Measurements from ENCODE around the gene PANX2.

PANX2 gene

DNA sequence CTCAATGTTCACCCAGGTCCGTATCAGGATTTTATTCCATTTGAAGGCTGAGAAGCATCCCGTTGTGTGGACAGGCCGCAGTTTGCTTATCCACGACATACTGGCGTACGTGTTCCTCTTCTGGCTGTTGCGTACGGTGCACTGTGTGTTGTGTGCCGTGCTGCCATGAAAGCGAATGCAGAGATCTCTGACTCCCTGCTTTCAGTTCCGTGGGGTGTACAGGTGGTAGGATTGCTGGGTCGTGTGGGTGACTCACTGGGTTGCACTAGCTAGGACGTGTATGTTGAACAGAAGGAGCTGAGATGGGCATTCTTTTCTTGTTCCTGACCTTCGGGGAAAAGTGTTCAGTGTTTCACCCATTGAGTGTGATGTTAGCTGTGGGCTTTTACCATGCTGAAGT lies 40.6 kb downstream of the PANX2 start:
- no peaks in the 10 kb centered on the region for H3K9me3 Mint-ChIP-seq

GRCh38 chr22:50213263-50213662 lies 42.7 kb downstream of the PANX2 start:
- Mint-ChIP-seq H3K27ac (peak overlapping the region; percentile 85), H3K4me3 (no peak overlapping the region)

More for the DNA sequence above, 40.6 kb downstream of the PANX2 start:
- Mint-ChIP-seq H3K27ac (peak overlapping the region; percentile 64), H3K4me1 (ENCODE audit: low read depth) (peaks cover 14% of the 10 kb centered on the region), H3K4me3 (no peak overlapping the region), H3K36me3 (ENCODE audit: low read depth) (peaks cover 84% of the 10 kb centered on the region), H3K27me3 (no peaks in the 10 kb centered on the region)
- no peak for DNase-seq

DNA sequence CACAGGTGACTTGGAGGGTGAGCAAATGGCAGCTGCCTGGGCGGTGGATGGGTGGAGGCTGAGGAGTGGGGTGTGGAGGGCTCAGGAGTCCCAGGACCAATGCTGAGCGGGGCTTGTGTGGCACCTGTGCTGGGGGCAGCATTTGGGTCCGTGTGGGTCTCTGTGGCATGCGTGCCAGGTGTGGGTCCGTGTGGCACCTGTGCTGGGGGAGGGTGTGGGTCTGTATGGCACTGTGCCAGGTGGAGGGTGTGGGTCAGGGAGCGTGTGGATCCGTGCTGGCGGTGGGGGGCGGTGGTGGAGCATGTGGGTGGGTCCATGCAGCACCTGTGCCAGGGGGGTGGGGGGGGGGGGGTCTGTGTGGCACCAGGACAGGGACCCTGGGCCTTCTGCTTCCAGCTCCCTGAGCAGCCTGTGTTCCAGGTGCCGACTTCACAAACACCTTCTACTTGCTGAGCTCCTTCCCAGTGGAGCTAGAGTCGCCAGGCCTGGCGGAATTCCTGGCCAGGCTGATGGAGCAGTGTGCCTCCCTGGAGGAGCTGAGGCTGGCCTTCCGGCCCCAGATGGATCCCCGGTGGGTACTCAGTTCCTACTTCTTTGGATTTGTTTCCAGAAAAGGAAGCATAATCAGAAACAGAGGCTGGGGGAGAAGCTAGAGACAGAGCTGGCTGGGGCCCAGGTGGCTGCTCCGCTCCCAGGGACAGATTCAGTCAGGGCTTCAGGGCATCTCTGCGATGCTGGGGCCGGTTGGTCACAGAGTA lies 44.9 kb downstream of the PANX2 start:
- peak overlapping the region; percentile 77 for H3K27ac Mint-ChIP-seq
- H3K4me1 Mint-ChIP-seq (ENCODE audit: low read depth): peaks cover 8% of the 10 kb centered on the region
- peaks cover 91% of the 10 kb centered on the region for H3K36me3 Mint-ChIP-seq (ENCODE audit: low read depth)
- no peak for DNase-seq
- no peaks in the 10 kb centered on the region for H3K27me3 Mint-ChIP-seq
- no peak overlapping the region for H3K4me3 Mint-ChIP-seq
- H3K9me3 Mint-ChIP-seq: no peaks in the 10 kb centered on the region

More at GRCh38 chr22:50213263-50213662, 42.7 kb downstream of the PANX2 start:
- DNase-seq: no peak
- Mint-ChIP-seq H3K36me3 (ENCODE audit: low read depth) (peaks cover 83% of the 10 kb centered on the region), H3K27me3 (no peaks in the 10 kb centered on the region), H3K9me3 (no peaks in the 10 kb centered on the region), H3K4me1 (ENCODE audit: low read depth) (peaks cover 12% of the 10 kb centered on the region)

DNA sequence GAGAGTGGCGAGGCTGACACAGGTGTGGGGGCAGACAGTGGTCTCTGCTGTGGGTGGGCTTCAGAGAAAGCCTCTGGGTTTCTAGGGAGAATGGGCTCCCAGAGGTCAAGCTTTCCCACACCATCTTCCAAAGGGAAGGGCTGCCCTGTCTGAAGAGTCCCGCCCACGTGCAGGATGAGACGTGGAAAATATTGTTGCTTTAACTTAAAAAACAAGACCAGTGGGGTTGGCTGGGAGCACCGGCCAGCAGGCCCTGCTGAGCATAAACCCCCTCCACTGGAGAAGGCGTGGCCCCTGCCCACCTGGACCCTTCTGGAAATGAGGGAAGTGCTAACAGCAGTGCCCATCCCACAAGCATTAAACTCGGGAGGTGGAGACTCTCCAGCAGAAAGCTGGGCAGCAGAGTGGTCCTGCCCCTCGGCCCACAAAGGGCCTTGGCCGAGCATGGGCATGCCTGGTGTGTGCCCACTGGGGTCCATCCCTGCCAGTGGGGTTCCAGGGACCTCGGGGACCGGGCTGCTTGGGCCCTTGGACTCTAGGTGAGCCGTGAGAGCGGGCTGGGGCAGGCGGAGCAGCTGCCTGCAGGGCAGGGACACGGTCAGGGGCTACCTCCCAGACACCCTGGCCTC lies 45.6 kb downstream of the PANX2 start:
- Mint-ChIP-seq H3K27ac (peak overlapping the region; percentile 61), H3K9me3 (no peaks in the 10 kb centered on the region), H3K4me1 (ENCODE audit: low read depth) (peaks cover 7% of the 10 kb centered on the region), H3K4me3 (no peak overlapping the region), H3K27me3 (no peaks in the 10 kb centered on the region), H3K36me3 (ENCODE audit: low read depth) (peaks cover 91% of the 10 kb centered on the region)
- no peak for DNase-seq

- no peaks in the 10 kb centered on the region for H3K9me3 Mint-ChIP-seq
- H3K27ac Mint-ChIP-seq: peak overlapping the region; percentile 37
- H3K27me3 Mint-ChIP-seq: no peaks in the 10 kb centered on the region
- no peak for DNase-seq
- H3K4me3 Mint-ChIP-seq: no peak overlapping the region
- H3K36me3 Mint-ChIP-seq (ENCODE audit: low read depth): peaks cover 92% of the 10 kb centered on the region
- peaks cover 5% of the 10 kb centered on the region for H3K4me1 Mint-ChIP-seq (ENCODE audit: low read depth)
Observed at GRCh38 chr22:50216684-50217520, 46.4 kb downstream of the PANX2 start.

DNA sequence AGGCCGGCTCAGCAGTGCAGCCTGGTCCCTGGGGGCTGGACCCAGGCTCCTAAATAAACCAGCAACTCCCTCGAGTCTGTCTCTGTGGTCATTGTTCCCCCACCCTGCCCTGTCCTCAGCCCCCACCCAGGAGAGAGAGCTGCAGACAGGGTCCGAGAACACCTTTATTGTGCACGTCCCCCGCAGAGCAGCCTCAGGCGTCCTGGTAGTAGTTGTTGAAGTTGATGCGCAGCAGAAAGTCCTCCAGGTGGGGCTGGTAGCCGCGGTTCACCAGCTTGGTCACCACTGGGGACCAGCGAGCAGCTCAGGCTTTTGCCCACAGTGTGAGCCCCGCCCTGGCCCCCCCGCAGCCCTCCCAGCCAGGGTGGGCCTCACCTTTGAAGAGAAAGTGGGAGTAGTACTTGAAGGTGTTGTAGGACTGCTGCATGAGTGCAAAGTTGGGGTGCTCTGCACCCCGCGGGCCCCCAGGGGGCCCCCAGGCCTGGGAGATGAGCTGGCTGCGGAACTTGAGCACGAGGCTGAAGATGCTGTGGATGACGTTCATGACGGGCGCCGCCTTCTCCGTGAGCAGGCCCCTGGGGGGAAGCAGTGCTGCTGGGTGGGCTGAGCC lies 47.1 kb downstream of the PANX2 start:
- Mint-ChIP-seq H3K4me3 (no peak overlapping the region), H3K27me3 (no peaks in the 10 kb centered on the region), H3K9me3 (no peaks in the 10 kb centered on the region), H3K27ac (peak overlapping the region; percentile 37), H3K36me3 (ENCODE audit: low read depth) (peaks cover 92% of the 10 kb centered on the region), H3K4me1 (ENCODE audit: low read depth) (peaks cover 2% of the 10 kb centered on the region)
- no peak for DNase-seq

- peaks cover 2% of the 10 kb centered on the region for H3K4me1 Mint-ChIP-seq (ENCODE audit: low read depth)
Observed at GRCh38 chr22:50218153-50218995, 47.8 kb downstream of the PANX2 start.

GRCh38 chr22:50218996-50219727 lies 48.6 kb downstream of the PANX2 start:
- Mint-ChIP-seq H3K36me3 (ENCODE audit: low read depth) (peaks cover 92% of the 10 kb centered on the region), H3K4me3 (no peak overlapping the region)
- DNase-seq: no peak

More at GRCh38 chr22:50218153-50218995, 47.8 kb downstream of the PANX2 start:
- no peak for DNase-seq
- peaks cover 92% of the 10 kb centered on the region for H3K36me3 Mint-ChIP-seq (ENCODE audit: low read depth)
- no peaks in the 10 kb centered on the region for H3K9me3 Mint-ChIP-seq
- H3K4me3 Mint-ChIP-seq: no peak overlapping the region
- peak overlapping the region; percentile 40 for H3K27ac Mint-ChIP-seq
- no peaks in the 10 kb centered on the region for H3K27me3 Mint-ChIP-seq

DNA sequence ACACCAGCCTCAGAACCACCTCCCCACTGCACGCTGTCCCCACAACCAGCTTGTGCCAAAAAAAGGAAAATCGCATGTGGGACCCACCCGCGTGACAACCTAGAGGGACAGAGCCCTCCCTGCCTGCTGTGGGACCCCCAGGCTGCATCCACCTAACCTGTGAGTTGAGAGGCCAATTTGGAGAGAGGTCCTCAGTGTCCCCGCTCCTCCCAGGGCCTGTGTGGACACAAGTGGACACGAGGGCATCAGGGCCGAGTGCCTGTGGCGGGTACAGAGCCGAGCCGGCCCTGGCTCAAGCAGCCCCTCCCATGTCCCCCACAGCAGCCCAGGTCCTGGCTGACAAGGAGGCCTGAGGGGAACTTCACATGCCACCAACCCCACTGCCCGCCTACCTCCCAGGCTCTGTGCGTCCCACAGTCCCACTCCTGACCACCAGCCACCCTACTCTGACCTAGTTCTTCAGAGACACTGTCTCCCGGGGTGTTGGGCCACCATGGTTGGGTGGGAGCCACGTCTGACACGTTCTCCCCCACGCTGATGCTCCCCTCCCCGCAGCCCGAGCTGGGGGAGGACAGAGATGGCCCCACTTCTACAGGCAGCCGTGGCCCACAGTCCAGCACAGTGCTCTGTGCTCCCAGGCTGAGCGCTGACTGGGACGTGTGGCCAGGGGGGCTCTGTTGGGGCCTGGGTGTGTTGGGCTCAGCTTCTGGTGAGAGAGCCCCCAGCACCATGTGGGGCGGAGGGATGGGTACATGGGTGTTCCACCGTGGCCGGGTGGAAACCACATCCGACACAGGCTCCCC lies 49.5 kb downstream of the PANX2 start:
- H3K36me3 Mint-ChIP-seq (ENCODE audit: low read depth): peaks cover 92% of the 10 kb centered on the region

More at GRCh38 chr22:50218996-50219727, 48.6 kb downstream of the PANX2 start:
- Mint-ChIP-seq H3K4me1 (ENCODE audit: low read depth) (no peaks in the 10 kb centered on the region), H3K27ac (no peak overlapping the region), H3K27me3 (no peaks in the 10 kb centered on the region), H3K9me3 (no peaks in the 10 kb centered on the region)

DNA sequence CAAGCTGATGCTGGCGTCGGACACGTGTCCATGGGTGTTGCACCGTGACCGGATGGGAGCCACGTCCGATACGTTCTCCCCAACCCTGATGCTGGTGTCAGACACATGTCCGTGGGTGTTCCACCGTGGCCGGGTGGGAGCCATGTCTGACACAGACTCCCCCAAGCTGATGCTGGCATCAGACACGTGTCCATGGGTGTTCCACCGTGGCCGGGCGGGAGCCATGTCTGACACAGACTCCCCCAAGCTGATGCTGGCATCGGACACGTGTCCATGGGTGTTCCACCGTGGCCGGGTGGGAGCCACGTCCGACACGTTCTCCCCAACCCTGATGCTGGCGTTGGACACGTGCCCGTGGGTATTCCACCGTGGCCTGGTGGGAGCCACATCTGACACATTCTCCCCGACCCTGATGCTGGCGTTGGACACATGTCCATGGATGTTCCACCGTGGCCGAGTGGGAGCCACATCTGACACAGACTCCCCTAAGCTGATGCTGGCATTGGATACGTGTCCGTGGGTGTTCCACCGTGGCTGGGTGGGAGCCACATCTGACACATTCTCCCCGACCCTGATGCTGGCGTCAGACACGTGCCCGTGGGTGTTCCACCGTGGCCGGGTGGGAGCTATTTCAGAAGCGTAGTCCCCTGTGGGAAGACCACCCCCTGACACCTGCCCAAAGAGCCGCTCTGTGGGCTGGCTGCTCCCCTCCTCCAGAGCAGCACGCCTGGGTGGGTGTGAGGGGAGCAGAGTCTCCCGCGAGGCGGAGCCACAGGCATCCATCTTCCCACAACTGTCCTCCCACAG lies 50.3 kb downstream of the PANX2 start:
- Mint-ChIP-seq H3K4me3 (no peak overlapping the region), H3K9me3 (no peaks in the 10 kb centered on the region), H3K27me3 (no peaks in the 10 kb centered on the region), H3K4me1 (ENCODE audit: low read depth) (no peaks in the 10 kb centered on the region), H3K27ac (no peak overlapping the region), H3K36me3 (ENCODE audit: low read depth) (peaks cover 94% of the 10 kb centered on the region)
- no peak for DNase-seq

More for the DNA sequence above, 49.5 kb downstream of the PANX2 start:
- no peaks in the 10 kb centered on the region for H3K27me3 Mint-ChIP-seq
- no peak overlapping the region for H3K4me3 Mint-ChIP-seq
- H3K27ac Mint-ChIP-seq: no peak overlapping the region
- no peak for DNase-seq
- H3K9me3 Mint-ChIP-seq: no peaks in the 10 kb centered on the region
- no peaks in the 10 kb centered on the region for H3K4me1 Mint-ChIP-seq (ENCODE audit: low read depth)

- Mint-ChIP-seq H3K9me3 (no peaks in the 10 kb centered on the region), H3K4me1 (ENCODE audit: low read depth) (no peaks in the 10 kb centered on the region), H3K4me3 (no peak overlapping the region), H3K36me3 (ENCODE audit: low read depth) (peaks cover 91% of the 10 kb centered on the region), H3K27ac (no peak overlapping the region), H3K27me3 (no peaks in the 10 kb centered on the region)
- DNase-seq: no peak
Observed at GRCh38 chr22:50221410-50222300, 51.1 kb downstream of the PANX2 start.

Measured in activated T-cell treated with anti-CD3 and anti-CD28 coated beads, Interleukin-2, amount 50 U/mL, for 24 hours (primary cell).